ENCODE measurements around the gene LIPC.

Gene LIPC

DNA sequence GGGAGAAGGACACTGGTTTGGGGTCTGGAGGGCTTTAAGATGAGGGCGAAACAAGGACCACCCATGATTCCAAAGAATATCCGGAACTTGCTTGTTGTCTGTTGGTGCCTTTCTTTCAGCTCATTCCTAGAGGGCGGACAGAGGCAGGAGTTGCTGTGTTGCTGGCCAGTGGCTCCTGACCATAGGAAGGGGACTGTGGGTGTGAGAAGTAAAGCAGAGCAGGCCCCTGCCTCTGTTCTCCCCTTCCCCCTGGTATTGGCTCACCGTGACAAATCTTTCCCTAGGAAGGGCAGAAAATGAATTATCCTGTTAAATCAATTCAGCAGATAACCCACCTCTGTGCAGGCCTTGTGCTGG is 89.1 kb downstream of the LIPC start:
- DNase-seq = no peak

DNA sequence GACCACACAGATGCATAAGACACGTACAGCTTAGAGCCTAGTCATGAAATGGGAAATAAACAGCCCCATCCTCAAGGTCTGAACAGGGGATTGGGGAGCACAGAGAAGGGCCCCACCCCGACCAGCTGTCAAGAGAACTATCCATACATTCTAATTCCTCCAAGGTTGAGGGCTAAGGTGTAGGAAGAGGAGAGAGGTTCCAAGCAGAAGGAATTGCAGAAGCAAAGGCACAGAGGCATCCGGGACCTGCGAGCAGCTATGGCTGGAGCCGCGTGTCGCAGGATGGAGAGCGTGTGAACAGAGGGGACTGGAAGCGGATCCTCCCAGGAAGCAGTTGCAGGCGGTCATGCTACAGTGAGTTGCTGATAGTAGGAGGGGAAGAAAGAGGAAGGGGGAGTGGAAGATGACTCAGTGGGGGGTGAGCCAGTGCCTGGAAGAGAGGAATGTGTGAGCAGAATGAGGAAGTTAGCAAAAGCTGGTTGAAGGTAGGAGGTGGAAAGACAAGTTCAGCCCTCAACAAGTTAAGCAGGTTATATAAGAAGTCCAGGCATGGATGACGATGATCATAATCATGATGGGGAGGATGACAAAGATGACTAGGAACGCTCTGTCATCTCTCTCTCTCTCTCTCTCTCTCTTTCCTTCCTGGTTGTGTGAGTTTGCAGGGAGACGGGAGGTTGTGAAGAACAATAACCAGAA is 89.7 kb downstream of the LIPC start:
- no peak for DNase-seq

DNA sequence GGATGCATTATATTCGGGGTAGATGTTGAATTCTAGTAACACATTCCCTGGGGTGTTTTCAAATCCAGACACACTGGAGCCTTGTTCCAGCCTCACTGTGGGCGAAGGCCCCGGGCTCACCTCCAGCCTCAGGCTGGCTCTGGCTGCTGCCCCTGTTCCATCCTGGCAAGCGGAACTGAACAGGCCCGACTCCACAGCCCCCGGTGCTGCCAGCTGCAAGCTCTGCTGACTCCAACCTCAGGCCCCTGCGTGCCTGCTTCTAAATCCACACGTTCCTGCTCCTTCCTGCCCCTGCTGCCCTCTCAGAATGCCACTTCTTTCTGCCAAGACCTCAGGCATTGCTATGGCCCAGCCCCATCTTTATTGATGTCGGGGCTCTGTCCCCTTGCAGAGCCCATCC is 90.6 kb downstream of the LIPC start:
- no peak for DNase-seq

DNA sequence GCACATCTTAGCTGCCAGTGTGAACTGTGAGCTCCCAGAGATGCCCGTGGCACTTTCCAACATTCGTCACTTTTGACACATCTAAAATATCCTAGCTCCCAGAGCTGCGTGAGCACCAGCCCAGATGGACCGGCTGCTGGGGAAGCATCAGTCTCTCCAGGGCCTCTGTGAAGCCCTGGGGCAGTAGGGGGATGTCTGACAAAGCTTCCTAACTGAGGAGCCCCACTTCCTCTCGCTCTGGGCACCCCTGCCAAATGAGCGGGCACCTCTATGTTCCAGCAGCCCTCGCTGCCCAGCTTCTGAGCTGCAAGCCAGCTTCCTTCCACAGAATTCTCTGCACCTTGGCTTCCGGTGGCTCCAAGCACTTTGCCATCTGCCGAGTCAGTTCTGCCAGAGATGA is 91.1 kb downstream of the LIPC start:
- DNase-seq = no peak

DNA sequence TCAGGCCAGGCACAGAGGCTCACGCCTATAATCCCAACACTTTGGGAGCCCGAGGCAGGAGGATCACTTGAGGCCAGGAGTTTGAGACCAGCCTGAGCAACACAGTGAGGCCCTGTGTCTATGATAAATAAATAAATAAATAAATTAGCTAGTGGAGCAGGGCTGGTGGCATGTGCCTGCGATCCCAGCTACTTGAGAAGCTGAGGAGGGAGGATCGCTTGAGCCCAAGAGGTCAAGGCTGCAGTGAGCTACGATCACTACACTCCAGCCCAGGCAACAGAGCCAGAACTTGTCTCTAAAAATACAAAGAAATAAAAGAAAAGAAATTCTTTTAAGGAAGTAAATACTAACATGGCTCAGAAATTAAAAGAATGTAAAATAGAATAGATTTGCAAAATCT is 91.8 kb downstream of the LIPC start:
- no peak for DNase-seq

DNA sequence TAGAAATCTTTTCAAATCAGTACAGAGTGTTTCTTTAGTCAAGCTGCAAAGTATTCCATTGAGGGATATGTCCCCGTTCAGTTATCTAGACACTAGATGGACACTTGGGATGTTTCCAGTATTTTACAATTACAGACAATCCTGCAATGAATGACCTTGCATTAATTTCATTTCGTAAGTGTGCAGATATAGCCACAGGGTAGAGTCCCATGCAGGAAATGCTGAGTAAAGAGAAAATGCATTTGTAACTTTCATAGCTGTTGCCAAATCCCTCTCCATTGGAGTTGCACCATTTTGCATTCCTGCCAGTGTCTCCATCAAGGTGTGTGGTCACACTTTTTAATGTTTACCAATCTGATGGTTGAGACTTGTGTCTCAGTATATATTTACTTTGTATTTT is 92.5 kb downstream of the LIPC start:
- DNase-seq = no peak

DNA sequence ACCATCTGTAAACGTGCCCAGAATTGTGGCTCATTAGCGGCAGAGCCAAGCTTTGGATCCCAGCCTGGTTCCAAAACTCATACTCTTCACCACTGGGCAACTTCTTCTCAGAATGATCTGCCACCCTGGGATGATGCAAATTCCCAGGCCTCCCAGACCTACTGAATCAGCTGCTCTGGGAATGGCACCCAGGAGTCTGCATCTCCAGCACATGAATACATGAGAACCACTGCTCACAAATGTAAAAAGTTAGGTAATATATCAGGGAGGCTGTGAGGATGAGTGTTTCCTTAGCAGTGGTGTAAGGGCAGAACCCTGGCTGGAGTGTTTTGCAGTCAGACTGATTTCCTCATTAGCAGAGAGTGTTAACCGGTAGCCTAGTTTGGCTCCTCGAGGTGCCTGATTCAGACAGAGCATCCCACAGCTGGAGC is 94.2 kb downstream of the LIPC start:
- DNase-seq = no peak

DNA sequence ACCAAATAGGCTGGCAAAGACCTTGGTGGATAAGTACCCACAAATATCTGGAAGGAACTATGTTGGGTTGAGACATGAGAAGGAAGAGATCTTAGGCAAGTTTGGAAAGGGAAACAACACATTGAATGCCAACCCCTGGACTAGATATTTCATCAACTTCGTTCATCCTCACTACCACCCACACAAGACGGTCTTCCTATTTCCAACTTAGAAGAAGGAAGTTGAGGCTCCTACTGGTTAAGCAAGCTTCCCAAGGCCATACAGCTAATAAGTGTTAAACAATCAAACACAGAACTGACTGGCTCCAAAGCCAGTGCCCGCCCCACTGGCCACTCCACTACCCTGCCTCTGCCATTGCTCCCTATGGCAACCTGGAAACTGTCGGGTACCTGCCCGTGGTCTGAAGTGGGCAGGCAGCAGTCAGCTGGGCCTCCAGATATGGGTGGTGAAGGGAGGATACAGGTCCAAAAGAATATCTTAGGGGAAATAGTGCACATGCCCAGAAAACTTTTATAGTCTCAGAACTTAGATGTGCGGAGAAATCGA is 94.9 kb downstream of the LIPC start:
- DNase-seq = no peak

DNA sequence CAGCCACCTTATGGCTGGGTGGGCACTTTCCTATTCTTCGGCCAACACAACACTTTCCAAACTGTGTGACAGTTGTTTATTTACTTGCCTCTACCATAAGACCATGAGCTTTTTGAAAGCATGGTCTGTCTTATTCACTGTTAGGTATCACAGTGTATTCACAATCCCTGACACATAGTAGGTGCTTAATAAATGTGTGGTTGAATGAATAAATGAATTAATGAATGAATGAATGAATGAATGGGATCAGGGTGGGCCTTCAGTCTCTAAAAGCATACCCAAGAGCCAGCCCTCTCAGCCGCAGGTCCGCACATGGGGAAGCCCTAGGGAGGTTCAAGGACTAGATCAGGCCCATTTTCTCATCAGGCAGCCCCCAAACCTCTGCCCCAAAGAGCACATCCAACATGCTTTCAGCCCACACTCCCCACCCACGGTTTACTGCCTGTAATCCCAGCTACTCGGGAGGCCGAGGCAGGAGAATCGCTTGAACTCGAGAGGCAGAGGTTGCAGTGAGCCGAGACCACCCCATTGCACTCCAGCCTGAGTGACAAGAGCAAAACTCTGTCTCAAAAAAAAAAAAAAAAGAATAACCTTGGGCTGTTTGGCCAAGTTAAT is 95.9 kb downstream of the LIPC start:
- no peak for DNase-seq

DNA sequence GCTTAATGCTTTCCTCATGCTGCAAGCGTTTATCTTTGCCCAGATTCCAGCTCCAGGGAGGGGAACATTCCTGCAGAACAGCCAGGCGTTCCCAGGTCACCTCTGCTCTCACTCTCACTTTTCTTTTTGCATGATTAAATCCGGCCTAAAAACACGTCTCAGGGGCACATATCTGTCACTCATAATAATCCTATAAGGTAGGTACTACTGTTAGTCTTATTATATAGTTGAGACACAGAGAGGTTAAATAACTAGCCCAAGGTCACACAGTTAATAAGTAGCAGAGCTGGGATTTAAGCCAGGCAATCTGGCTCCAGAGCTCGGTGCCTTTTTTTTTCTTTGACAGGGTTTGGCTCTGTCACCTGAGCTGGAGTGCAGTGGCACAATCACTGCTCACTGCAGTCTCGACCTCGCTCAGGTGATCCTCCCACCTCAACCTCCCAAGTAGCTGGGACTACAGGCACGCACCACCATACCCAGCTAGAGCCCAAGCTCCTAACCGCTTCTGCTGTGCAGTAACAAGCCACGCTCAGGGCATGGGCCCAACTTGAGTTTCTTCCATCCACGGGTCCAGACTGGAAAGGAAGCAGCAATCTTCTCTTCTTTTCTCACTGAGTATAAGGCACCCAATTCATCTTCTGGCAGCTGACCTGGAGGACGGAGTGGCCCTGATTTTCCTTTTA is 96.5 kb downstream of the LIPC start:
- DNase-seq = no peak

DNA sequence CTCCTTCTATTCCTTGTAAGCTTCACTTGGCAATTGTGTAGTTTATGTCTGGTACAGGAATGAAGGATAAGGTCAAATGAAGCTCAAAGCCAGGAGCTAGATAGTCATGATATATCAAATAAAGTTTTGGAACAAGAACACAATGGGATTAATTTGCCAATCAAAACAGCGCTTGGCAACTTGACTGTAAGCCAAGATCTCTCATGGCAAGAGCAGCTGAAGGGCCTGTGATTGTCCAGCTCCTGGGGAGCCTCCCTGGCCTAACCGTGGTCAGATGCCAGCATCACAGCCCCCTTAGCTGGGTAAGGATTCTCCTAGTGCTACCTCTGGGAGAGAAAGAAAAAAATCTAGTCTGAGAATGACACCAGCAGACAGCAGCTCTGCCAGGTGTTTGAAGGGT is 97.2 kb downstream of the LIPC start:
- DNase-seq = no peak

DNA sequence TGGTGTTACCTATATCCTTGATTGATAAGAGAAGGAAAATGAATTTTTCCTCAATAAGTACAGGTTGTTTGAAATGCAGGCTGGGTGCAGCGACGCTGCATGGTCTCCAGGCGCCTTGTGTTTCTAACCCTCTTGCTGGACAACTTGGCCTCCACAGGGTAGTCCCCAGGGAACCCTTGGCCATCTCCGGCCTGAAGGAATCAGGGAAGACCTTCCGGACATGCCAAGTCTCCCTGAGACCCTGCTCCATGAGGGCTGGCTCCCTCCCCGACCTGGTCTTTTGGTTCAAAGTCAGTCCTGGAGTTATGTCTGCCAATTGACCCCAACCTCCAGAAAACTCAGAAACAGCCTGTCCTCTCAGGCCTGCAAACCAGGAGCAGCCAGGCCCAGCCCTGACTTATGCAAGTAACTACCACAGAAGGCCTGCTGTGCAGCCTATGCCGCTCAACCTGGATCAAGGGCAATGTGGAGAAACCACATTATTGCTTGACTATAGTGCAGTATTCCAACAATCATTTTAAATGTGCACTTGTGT is 98.3 kb downstream of the LIPC start:
- DNase-seq = no peak

DNA sequence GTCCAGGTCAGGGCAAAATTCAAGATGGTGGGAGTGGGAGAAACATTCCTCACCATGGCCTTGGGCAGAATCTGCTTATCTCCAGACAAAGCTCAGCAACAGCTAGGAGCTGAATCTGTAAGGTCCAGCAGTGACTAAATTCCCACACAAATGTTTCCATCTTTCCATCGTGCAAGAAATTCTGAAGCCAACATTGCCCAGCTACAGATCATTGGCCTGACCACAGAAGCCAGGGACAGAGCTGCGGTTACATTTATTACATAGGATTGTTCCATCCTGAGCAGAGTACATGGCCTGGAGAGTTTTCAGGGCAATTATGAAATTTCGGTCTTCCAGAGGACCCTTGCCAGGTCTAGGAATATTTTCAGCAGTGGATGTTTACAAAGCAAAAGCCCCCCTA is 100.3 kb downstream of the LIPC start:
- DNase-seq = no peak

DNA sequence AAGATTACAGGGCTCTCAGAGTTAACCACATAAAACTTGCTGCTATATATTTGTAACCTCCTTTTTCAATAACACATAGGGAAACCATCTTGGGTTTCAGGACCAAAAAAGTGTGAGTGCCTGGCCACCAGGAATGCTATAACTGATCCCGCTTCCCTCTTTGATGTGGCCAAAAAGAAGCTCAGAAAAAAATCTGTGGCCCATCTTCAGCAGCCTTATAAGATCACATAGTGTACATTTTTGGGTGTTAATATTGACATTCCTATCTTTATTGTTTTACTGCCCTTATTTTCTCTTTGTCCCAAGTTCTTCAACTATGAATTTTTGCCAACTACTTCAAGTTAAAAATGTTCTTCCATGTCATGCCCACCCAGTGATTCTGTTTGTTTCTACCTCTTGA is 102.8 kb downstream of the LIPC start:
- DNase-seq = no peak

DNA sequence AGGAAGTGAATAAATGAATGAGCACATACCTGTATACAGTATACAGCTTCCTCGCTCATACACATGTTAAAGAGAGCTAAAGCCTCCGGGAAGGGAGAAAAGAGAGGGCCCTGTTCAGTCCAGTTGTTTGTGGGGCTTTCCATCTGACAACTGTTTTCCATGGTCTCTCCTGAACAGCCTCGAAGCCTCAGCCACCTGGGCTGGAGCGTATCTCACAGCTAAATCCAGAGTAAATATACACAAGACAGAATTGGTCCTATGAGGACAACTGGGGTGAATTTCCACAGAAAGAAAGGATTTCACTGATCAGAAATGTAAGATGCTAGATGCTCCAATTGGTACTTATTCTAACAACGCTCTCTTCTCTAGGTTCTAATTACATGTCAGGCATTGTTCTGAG is 103.5 kb downstream of the LIPC start:
- no peak for DNase-seq

DNA sequence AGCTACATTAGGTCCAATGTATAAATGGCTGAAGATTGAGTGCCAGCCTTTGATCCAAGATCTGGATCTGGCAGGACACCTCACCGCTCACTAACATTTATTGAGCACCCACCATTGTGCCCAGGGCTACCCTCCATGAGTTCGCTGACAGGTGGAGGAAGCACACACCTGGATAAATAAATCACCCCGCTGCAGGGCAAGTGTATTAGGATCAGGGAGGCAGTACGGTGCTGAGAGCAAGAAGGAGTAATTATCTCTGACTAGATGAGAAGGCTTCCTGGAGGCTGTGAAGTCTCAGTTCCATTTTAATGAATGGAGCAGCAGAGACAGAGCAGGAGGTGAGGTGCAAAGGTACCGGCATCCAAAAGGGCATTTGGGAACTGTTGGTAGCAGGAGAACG is 104.1 kb downstream of the LIPC start:
- peak; percentile 68 for DNase-seq

DNA sequence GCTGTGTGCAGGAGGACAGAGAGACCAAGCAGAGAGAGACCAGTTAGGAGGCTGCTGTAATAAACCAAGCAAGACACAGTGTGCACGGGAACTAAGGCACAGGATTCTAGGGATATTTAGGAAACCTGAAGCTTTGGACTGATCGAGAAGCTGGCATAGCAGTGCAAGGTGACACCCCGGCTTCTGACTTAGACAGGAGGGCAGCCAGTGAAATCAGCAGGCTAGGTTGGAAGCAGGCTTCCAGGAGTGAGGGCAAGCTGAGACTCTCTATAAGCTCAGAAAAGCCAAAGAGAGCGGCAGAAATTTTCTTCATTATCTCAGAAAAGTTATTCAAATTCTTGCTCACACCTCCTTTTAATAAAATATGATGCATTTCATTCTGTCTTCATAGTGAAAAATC is 104.6 kb downstream of the LIPC start:
- DNase-seq = no peak

DNA sequence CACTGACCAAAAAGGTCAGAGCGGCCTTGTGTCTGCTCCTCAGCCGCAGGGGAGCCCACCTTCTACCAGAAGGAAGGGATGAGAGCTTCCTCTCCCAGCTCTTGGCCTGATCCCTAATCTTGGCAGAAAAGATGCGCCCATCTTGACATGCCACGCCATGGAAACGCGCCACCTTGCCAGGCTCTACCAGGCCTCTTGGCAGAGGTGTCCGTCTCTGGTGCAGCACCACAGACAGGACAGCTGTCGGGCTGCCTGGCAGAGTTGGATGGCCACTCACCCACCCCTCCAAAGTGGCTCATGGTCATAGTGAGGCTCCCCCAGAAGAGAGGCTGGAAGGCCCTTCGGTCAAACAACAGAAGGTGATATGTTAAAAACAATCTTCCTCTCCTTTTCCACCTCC is 105.2 kb downstream of the LIPC start:
- DNase-seq = no peak

DNA sequence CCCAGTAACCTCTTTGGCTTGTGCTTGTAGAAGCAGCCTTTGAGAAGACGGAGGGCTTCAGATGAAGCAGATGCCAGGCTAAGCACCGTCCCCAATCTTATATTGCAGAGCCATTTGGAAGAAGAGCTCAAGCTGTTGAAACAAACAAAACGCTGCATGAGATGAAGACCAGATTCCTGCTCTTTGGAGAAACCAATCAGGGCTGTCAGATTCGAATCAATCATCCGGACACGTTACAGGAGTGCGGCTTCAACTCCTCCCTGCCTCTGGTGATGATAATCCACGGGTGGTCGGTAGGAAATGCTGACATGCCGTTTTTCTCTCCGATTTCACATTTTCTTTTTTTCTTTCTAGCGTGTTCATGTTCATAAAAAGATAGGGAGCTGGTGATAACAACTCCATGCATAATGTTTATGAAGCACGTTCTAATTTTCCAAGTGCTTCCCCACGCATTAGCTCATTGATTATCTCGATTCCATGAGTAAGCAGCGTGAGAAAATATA is 106.5 kb downstream of the LIPC start:
- DNase-seq = no peak

DNA sequence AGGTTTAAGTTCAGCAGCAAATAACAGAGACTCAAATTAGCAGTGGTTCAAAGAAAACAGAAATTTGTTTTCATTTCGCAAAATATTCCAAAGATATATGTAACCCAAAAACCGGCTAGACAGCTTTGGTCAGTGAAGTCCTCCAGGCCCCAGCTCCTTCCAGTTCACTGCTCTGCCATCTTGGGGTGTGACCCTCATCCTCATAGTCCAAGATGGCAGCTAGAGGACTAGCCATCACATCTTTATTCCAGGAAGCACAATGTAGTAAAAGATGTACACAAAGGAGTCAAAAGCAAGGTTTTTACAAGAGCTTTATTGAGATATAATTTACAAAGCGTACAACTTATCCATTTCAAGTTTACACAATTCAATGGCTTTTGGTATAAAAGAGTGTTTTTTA is 107.1 kb downstream of the LIPC start:
- DNase-seq = no peak

DNA sequence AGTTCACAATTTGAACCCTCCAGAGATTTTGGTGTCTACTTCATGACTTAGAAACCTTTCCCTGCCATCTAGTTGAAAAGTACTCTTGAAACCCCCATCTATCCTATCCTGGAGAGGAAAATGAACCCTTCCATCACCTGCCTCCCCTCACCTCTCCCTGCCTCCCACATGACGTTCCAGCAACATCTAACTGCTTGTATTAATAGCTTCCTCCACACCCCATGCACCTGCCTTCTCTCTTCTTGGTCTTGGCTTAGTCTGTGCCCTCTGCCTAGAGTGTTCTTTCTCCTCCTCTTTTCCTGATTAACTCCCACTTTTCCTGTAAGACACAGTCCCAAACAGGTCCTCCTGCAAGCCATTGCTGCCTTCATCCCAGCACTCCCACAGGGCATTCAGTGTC is 107.8 kb downstream of the LIPC start:
- DNase-seq = no peak

DNA sequence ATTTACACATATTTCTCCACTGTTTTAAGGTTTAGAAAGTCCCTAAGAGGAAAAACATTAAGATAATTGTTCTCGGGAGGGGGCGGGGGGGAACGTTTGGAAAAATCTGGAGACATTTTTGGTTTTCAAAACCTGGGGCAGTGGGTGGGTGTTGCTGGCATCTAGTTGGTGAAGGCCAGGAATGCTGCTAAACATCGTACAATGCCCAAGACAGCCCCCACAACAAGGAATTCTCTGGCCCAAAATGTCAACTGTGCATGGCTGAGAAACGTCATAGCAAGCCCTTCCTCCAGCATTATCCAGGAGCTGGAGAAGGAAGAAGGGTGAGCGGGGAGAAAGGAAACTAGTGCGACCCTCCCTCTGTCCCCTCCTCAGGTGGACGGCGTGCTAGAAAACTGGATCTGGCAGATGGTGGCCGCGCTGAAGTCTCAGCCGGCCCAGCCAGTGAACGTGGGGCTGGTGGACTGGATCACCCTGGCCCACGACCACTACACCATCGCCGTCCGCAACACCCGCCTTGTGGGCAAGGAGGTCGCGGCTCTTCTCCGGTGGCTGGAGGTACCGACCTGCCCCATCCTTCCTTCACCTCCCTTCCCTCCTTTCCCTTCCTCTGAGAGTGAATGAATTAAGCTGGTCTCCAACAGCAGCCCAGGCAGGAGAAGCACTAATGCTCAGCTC is 109.8 kb downstream of the LIPC start:
- DNase-seq = no peak

DNA sequence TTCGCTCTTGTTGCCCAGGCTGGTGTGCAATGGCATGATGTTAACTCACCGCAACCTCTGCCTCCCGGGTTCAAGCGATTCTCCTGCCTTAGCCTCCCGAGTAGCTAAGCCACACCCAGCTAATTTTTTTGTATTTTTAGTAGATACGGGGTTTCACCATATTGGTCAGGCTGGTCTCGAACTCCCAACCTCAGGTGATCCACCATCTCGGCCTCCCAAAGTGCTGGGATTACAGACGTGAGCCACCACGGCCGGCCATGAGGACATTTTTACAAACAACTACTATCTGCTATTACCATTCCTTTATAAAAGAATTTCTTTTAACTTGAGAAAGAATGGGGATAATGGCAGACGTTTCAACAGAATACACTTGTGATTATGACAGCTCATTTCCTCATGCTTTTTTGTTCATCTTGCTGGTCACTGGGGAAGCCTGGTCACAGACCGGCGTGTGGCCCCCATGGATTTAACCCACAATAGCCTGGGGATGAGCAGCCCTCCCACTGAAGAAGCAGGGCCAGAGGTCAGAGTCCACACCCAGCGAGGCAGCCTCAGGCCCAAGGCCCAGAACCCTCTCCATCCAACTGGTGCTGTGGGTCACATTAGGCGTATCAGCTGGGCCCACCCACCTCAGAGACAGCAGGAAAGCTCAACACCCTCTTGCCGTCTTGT is 112.0 kb downstream of the LIPC start:
- no peak for DNase-seq
